Omental fat pad (tissue), 4 donors: ENCODE measurements around the gene UBE4B. TPM values are rescaled to one million over a fixed set of nuclear protein-coding genes. Genes with fewer than 3 reads are reported as not detected.

Experiments
- ATAC-seq: fragments of 150-250 bp; one replicate; pipeline ENCODE4 v1.9.1; 2016; ENCODE audit warnings: mild to moderate bottlenecking, moderate library complexity; ENCODE audit not compliant: low FRiP score
- DNase-seq: peaks from one replicate; pipeline ENCODE4 v3.0.0-alpha.2; 2019; ENCODE audit warnings: low spot score
- CTCF ChIP-seq, 3 donors: fragments of 450-650 bp; IDR thresholded peaks; one replicate each; pipeline ENCODE4 v1.5.1; 2016 to 2017; ENCODE audit warnings: antibody characterized with exemption in 3 of 3, mild to moderate bottlenecking in 3 of 3, moderate library complexity in 2 of 3
- total RNA-seq, 4 donors: library from RNA; depleted of rRNA; stranded (reverse); fragments of >200 nt; gene quantifications; one replicate each; pipeline ENCODE4 v1.1.0, GENCODE V29; 2016

Gene UBE4B
- total RNA-seq, 4 donors from 2014 or later, result 33.3 to 58.4 (median 46.1) TPM

DNA sequence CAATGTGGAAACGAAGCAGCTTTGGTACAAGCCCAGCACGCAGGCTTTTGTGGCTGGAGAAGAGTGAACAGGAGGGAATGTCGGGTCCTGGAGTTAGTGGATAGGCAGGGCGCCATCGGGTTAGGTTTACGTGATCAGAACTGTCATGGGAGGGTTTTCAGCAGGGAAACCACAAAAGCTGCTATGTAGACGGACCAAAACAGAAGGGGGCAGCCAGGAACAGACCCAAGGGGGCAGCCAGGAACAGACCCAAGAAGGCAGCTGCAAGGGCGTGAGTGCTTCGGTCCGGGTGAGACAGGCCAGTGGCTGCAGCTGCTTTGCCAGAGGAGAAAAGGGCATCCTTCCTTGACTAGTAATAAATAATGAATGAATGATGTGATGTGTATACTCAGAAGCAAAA lies 100.1 kb downstream of the UBE4B start:
- DNase-seq (no peak), ATAC-seq (no peak)
- no peak for TF ChIP-seq CTCF (IDR thresholded peaks at IDR 0.05)

DNA sequence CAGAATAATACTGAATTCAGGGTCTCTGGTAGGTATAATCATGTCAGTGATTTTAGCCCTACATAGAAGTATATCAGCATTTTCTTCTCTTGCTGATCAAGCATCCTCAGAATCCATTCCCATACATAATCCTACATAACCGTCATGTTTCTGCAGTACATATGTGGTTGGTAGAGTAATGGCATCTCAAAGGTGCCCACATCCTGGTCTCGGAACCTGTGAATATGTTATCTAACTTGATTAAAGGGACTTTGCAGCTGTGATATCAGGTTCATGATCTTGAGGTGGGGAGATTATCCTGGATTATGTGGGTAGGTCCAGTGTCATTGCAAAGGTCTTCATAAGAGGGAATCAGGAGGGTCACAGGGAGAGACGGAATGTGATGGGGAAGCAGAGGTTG lies 108.2 kb downstream of the UBE4B start:
- ATAC-seq, result no peak
- no peak for TF ChIP-seq CTCF (IDR thresholded peaks at IDR 0.05)
- DNase-seq, result no peak

GRCh38 chr1:10143961-10144485 lies 111.3 kb downstream of the UBE4B start:
- ATAC-seq (no peak), DNase-seq (no peak)
- TF ChIP-seq CTCF (IDR thresholded peaks at IDR 0.05), result no peak

DNA sequence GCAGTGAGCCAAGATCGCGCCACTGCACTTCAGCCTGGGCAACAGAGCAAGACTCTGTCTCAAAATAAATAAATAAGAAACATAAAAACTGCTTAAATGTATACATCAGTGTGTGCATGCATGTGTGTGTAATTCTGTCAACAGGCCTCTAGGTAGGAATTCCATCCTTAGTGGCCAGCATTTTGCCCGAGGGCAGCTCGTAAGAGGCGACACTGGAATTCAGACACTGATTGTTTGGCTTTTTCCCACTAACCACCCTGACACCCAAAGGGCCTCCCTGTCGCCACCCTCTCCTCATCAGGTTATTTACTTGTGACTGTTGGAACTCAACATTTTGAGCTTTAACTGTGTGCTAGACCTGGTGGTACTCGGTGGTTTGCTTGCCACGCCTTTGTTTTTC lies 113.6 kb downstream of the UBE4B start:
- DNase-seq (no peak), ATAC-seq (no peak)
- TF ChIP-seq CTCF (IDR thresholded peaks at IDR 0.05), result no peak

DNA sequence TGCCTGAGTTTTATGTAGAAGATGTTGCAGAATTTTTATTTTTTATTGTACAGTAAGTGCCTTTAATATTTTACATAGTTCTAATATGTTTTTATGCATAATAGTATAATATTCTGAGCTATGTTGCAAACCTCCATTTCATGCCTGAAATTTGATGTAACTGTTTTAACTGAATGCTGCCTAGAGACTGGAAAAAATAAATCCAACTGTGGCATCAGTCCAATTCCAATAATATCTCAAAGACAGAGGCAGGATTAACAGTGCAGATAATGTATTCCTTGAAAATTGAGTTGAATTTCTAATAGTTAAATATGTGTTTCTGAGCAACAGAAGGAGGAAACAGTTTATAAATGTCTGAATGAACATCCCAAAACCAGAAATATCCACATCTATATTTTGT lies 116.5 kb downstream of the UBE4B start:
- DNase-seq, result no peak
- ATAC-seq, result no peak
- TF ChIP-seq CTCF (IDR thresholded peaks at IDR 0.05), result no peak

DNA sequence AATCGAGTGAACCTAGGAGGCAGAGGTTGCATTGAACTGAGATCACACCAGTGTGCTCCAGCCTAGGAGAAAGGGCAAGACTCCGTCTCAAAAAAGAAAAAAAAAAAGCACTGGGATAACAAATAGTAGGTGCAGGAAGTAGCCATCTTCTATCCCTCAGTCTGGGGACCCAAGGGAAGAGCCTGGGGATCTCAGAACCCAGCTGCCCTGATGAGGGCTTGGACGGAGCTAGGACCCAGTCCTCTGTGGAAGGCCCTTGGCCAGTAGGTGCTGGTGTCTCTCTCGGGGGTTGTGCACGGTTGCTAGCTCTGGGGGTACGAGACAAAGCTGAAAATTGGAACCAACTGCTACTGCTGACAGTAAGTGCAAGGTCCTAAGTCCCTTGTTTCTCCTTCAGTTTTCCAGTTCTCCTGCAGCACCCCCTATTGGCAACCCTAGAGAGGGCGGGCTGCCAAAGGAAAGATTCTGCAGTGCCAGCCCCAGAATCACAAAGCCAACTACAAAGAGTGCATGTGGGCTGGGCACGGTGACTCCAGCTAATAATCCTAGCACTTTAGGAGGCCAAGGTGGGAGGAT lies 120.0 kb downstream of the UBE4B start:
- DNase-seq (no peak), ATAC-seq (no peak)
- no peak for TF ChIP-seq CTCF (IDR thresholded peaks at IDR 0.05)

GRCh38 chr1:10155087-10155712 lies 122.4 kb downstream of the UBE4B start:
- ATAC-seq, result no peak
- DNase-seq, result no peak
- TF ChIP-seq CTCF (IDR thresholded peaks at IDR 0.05), result no peak
